GM10266 (cell line): ENCODE results near the gene FGR.
A peak's percentile ranks its signal among the peaks of the same experiment; 100 is the strongest.

ENCODE experiments used
- DNase-seq: peaks from one replicate; pipeline ENCODE4 v3.0.0; 2012; ENCODE audit errors: extremely low spot score
- CTCF ChIP-seq: IDR thresholded peaks from 2 replicates; pipeline ENCODE4 v1.5.1; 2012; ENCODE audit warnings: mild to moderate bottlenecking, low read depth; ENCODE audit not compliant: control insufficient read depth, insufficient read depth; ENCODE audit errors: missing control alignments

The FGR gene

GRCh38 chr1:27605300-27605766 is 29.7 kb downstream of the FGR start:
- DNase-seq: no peak
- no peak for TF ChIP-seq CTCF

DNA sequence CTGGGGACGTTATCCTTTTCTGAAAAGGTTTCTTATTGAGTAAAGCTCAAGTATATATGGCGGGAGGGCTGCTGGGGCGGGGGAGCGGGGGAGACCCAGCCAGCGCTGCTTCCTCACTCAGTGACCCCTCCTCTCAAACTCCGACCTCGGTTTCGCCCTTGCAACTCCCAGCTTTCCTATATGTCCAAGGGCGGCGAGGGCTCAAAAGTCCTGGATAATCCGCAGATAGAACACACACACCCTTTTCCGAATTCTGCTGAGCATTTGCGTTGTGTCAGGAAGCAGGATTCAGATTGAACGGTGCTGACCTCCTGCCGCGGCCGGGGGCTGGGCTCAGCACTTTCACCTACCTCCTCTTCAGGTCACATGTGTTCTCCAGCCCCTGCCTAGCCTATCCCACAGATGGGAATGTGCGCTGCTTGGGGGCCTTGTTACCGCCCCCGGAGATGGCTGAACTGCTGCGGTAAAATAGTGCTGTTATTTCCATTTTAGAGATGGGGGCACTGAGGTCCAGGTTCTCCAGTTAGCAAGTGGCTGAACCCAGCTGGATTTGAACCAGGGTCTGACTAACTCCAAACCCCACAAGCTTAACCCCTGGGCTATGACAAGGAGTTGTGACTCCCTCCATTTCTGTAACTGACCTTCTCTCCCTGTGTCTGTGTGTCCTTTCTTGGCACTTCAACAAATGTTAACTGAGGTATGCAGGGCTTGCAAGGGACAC is 30.2 kb downstream of the FGR start:
- no peak for DNase-seq
- no peak for TF ChIP-seq CTCF

DNA sequence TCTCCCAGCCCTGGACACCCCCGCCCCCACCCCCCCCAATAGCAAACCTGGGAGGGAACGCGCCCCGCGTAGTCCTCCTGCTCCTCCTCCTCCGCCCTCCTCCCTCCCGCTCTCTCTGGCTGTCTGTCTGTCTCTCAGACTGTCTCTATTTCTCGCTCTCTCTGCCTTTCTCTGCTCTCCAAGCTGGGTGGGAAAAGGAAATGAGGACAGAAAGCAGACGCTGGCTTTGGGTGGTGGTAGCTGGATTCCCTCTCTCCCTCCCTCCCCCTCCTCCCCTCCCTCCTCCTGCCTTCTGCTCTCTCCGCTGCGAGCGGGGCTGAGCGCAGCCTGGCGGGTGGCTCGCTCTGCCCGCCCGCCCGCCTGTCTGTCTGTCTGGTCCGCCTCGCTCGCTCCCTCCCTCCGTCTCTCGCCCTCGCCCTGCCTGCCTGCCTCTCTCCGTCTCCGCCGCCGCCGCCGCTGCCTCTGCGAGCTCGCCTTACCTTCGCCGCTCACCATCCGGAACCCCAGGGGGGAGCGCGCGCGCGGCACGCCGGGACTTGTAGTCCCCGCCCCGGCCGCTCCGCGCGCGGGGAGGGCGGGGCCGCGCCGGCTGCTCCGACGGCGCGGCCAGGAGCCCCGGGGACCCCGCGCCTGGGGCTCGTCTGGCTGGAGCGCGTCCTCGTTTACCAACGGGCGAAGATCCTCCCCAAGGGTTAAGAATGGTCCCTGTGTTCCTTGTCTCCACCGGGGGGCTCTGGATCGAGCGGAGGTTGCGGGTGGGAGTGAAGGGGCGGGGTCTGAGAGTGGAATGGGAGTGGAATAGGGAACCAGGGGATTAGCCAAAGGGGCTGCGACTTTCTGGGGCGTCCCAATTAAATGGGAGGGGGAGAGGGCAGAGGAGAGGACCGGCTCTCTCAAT is 31.1 kb downstream of the FGR start, which contains the start of gene AHDC1:
TSS of gene AHDC1 (minus strand) at position 464 of the 898 bp plus-strand sequence. CDS start 52,029 bp downstream, outside the sequence.
- TF ChIP-seq CTCF: no peak
- peak; percentile 97 for DNase-seq

- peak; percentile 78 for DNase-seq
- TF ChIP-seq CTCF: no peak
Observed at GRCh38 chr1:27603309-27603680, 31.7 kb downstream of the FGR start.

DNA sequence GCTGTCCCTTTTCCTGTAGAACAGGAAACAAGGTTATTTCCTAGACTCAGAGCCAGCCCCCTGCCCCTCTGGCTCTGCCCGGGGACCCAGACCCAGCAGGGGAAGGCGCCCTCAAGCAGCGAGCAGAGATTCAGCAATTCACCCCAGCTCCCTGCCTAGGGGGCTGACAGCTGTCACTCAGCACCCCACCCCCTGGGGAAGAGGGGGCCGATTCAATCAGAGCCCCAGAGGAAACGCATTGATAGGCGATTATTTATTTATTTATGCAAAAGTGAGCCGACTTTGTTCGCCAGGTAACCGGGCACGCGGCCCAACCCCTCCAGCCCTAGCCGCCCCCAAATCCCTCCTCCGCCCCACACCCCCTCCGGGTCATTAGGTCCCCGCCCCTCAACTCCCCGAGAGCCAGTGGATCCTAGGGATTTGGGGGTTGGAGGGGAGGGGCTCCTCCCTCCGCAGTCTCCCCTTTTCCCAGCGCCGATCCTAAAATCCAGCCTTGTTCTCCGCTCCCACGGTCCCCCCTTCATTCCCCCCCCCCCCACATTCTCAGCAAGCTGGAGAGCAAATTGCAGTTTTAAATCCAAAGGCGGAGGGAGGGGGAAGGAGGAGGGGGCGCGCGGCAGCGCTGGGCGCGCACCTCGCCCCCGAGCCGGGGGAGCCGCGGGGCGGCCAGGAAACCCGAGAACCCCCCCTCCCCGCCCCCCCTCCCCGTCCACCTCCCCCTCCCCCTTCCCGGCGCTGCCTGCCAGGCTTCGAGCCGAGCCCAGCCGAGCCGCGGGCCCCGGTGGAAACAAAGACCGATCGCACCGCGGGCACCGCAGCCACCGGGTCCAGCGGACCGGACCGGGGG is 32.3 kb downstream of the FGR start:
- TF ChIP-seq CTCF: peak; percentile 4
- DNase-seq: peak; percentile 69

- DNase-seq: no peak
- no peak for TF ChIP-seq CTCF
Observed at GRCh38 chr1:27601771-27602461, 33.1 kb downstream of the FGR start.
